GM19193 (cell line): ENCODE measurements around the gene ELMOD1.

Experiments used
- POLR2A ChIP-seq: IDR thresholded peaks from 4 replicates; pipeline ENCODE4 v1.6.1; 2011; ENCODE audit not compliant: insufficient read depth, insufficient read length; ENCODE audit errors: extremely low read depth

ELMOD1 gene

DNA sequence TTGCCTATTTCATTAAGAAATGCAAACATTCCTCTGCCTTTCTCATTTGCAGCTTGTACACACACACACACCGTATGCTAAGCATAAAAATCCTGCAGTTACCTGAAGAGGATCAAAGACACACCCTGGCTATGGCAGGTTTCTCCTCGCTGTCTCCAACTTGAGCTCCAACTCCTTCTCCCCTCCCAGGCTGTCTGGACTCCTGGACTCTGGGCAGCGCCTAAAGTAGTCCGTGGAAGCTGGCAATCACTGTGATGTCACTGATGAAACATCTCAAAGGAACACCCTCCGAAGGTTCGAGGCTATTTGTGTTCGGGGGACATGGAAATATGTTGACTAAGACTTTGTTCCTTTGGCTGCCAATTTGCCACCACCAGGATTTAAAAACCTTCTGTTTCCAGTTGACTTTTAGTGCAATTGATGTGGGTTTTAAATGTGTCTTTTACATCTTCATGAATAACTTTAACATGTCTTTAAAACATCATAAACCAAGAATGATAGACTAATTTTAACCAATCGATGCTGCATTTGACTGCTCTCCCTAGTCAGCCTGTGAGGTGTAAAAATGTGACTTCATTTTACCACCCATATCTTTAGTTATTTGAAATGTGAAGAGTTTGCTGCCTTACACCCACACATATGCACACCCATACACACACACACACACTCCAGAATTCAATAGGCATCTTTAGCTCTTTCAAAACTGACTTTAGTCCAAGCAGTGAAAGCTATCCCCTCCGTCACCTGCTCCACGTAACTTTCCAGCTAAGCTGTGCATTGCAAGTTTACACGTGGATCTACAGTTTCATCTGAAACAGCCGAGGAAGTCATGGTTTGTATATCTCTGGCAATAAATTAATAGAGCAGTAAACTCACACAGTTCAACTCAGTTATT, 121.2 kb downstream of the ELMOD1 start, which contains the start of gene SLN:
Gene SLN, minus strand, starts transcription at position 196 of the 895 bp plus-strand sequence.
- TF ChIP-seq POLR2A: no peak

DNA sequence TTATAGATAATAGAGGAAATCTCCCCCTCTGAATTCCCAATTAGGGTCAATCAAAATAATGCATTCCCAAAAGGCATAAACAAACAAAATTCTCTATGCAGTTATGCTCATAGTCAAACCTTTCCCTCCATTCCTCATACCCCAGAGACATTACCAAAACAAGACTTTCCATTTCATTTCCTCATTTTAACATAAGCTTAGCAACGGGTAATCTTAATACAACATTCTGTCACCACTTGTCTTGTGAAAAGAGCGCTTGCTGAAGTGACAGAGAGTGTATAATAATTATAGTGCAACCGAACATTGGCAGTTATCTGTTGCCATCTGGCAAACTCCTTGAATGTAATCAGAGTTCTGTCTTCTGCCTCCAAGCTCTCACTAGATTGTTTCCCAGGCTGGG, 122.1 kb downstream of the ELMOD1 start:
- no peak for TF ChIP-seq POLR2A
